ENCODE measurements around the gene SLC16A3. TPM values are rescaled to one million over a fixed set of nuclear protein-coding genes. Genes with fewer than 3 reads are reported as not detected.

Gene SLC16A3
- total and polyA plus RNA-seq, 4 donors: 1.1 to 10.5 (median 8.8) TPM

DNA sequence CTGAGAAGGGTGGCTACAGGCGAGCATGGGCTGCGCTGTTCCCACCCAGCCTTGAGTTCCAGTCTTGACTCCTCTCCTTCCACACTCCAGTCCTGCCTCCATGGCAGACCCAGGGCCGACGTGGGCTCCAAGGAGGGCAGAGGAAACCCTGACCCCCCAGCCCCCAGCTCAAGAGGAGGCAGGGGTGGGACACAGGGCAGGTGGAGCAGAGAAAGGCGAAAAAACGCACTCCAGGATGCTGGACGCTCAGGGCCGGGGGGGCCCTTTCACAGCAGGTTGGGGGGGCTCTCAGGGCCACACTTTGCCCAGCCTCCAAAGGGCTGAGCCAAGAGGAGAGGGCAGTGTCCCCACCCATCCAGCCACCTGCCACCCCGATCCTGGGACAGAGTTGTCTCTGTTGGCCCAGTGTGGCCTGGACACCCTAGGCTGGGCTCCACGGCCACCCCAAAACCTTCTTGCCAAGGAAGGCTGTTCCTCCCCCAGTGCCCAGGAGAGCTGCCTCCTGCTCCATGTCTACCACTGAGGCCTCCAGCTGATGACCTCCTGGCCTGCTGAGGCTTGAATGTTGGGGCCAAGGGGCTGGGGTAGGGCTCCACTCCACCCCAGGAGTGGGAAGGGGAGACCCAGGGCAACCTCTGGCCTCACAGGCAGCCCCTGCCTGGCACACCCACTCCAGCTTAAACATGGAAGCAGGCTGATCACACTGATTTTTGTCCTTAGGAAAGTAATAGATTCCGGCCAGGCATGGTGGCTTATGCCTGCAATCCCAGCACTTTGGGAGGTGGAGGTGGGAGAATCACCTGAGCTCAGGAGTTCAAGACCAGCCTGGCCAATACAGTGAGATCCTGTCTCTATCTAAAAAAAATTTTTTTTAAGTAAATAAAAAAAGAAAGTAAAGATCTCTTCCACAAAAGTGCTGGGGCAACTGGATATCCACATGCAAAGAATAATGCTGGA is 8.8 kb upstream of the SLC16A3 start:
- Histone ChIP-seq H3K9me3 (ENCODE audit: control insufficient read depth in 4 of 4, low read length in 3 of 4) (no peaks in the 10 kb centered on the region), H3K27me3 (ENCODE audit: control insufficient read depth in 4 of 4, insufficient read depth in 4 of 4, low read length in 3 of 4) (no peaks in the 10 kb centered on the region), H3K9ac (ENCODE audit: low read depth in 1 of 2, low read length in 2 of 2) (no peak overlapping the region), H3K36me3 (ENCODE audit: control insufficient read depth in 4 of 4, insufficient read depth in 3 of 4, low read depth in 1 of 4, low read length in 3 of 4) (no peaks in the 10 kb centered on the region), H3K4me3 (ENCODE audit: low read depth in 1 of 3, low read length in 3 of 3) (no peak overlapping the region), H3K4me1 (ENCODE audit: control insufficient read depth in 4 of 4, insufficient read depth in 4 of 4, low read length in 3 of 4) (peaks cover 0 to 10% (median 7%) of the 10 kb centered on the region in 4 donors), H3K27ac (ENCODE audit: low read depth in 1 of 2, low read length in 2 of 2) (no peak overlapping the region)
- WGBS: 88% methylated on average over 11 of the region's 11 CpGs
- DNase-seq (ENCODE audit: low spot score): no peak
- TF ChIP-seq ATF3 (IDR thresholded peaks at IDR 0.05) (no peak), CTCF (IDR thresholded peaks at IDR 0.05; ENCODE audit: low read depth, low read length, missing input control) (no peak), SP1 (IDR thresholded peaks at IDR 0.05) (no peak), RXRA (IDR thresholded peaks at IDR 0.05) (no peak), EGR1 (IDR thresholded peaks at IDR 0.05; ENCODE audit: low read depth in 2 of 2) (no peak), NR2F2 (IDR thresholded peaks at IDR 0.05) (no peak)

- 86% methylated on average over 10 of the region's 10 CpGs for WGBS
- Histone ChIP-seq H3K9me3 (ENCODE audit: control insufficient read depth in 4 of 4, low read length in 3 of 4) (no peaks in the 10 kb centered on the region), H3K4me1 (ENCODE audit: control insufficient read depth in 4 of 4, insufficient read depth in 4 of 4, low read length in 3 of 4) (peaks cover 0 to 6% (median 5%) of the 10 kb centered on the region in 4 donors), H3K9ac (ENCODE audit: low read depth in 1 of 2, low read length in 2 of 2) (no peak overlapping the region), H3K27me3 (ENCODE audit: control insufficient read depth in 4 of 4, insufficient read depth in 4 of 4, low read length in 3 of 4) (no peaks in the 10 kb centered on the region), H3K27ac (ENCODE audit: low read depth in 1 of 2, low read length in 2 of 2) (no peak overlapping the region), H3K36me3 (ENCODE audit: control insufficient read depth in 4 of 4, insufficient read depth in 3 of 4, low read depth in 1 of 4, low read length in 3 of 4) (no peaks in the 10 kb centered on the region), H3K4me3 (ENCODE audit: low read depth in 1 of 3, low read length in 3 of 3) (no peak overlapping the region)
- DNase-seq (ENCODE audit: low spot score): no peak
- TF ChIP-seq JUND (IDR thresholded peaks at IDR 0.05) (no peak), RAD21 (IDR thresholded peaks at IDR 0.05) (no peak), SP1 (IDR thresholded peaks at IDR 0.05) (no peak), NR2F2 (IDR thresholded peaks at IDR 0.05) (no peak)
Measured at GRCh38 chr17:82221341-82221902, 7.4 kb upstream of the SLC16A3 start.

DNA sequence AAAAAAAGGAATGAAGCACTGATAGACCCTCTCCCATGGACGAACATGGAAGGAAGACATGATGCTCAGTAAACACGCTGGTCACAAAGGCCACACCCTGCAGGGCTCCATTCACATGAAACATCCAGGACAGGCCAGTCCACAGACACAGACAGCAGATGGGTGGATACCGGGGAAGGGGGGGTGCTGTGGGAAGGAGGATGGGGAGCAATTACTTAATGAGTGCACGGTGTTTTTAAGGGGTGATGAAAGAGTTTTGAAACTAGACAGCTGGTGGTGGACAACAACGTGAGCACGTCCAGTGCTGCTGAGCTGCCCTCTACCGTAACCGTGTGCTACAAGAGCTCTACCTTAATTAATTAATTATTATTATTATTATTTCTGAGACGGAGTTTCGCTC is 6.0 kb upstream of the SLC16A3 start:
- no peak overlapping the region for H3K27ac ChIP-seq (ENCODE audit: low read depth in 1 of 2, low read length in 2 of 2)

More for the DNA sequence above, 6.0 kb upstream of the SLC16A3 start:
- no peaks in the 10 kb centered on the region for H3K9me3 ChIP-seq (ENCODE audit: control insufficient read depth in 4 of 4, low read length in 3 of 4)
- no peak overlapping the region for H3K4me3 ChIP-seq (ENCODE audit: low read depth in 1 of 3, low read length in 3 of 3)
- TF ChIP-seq JUND (IDR thresholded peaks at IDR 0.05) (no peak), YY1 (IDR thresholded peaks at IDR 0.05) (no peak), SP1 (IDR thresholded peaks at IDR 0.05) (no peak), EGR1 (IDR thresholded peaks at IDR 0.05; ENCODE audit: low read depth in 2 of 2) (no peak), NR2F2 (IDR thresholded peaks at IDR 0.05) (no peak), ATF3 (IDR thresholded peaks at IDR 0.05) (no peak), FOXA2 (IDR thresholded peaks at IDR 0.05) (no peak), RAD21 (IDR thresholded peaks at IDR 0.05) (no peak), CTCF (IDR thresholded peaks at IDR 0.05; ENCODE audit: low read depth, low read length, missing input control) (no peak), HNF4A (conservative IDR thresholded peaks at IDR 0.05) (no peak)
- H3K36me3 ChIP-seq (ENCODE audit: control insufficient read depth in 4 of 4, insufficient read depth in 3 of 4, low read depth in 1 of 4, low read length in 3 of 4): no peaks in the 10 kb centered on the region
- WGBS: 79% methylated on average over 10 of the region's 10 CpGs
- no peaks in the 10 kb centered on the region for H3K27me3 ChIP-seq (ENCODE audit: control insufficient read depth in 4 of 4, insufficient read depth in 4 of 4, low read length in 3 of 4)
- no peak for DNase-seq (ENCODE audit: low spot score)
- peaks cover 0 to 2% (median 0%) of the 10 kb centered on the region in 4 donors for H3K4me1 ChIP-seq (ENCODE audit: control insufficient read depth in 4 of 4, insufficient read depth in 4 of 4, low read length in 3 of 4)
- H3K9ac ChIP-seq (ENCODE audit: low read depth in 1 of 2, low read length in 2 of 2): no peak overlapping the region
